AG04449 (cell line): ENCODE results near the gene APBA1.

Source experiments
- CTCF ChIA-PET: fragments of 350-600 bp; formaldehyde crosslinking; extraction: SDS; loops from one replicate; lab custom pipeline; 2021; ENCODE audit warnings: antibody characterized with exemption; lab: Yijun Ruan, JAX
- POLR2A ChIA-PET: fragments of 400-600, 350-600 bp; formaldehyde crosslinking; extraction: SDS; loops from one replicate; lab custom pipeline; 2020; ENCODE audit warnings: antibody characterized with exemption, inconsistent platforms; lab: Yijun Ruan, JAX
- DNase-seq: peaks from one replicate; pipeline ENCODE4 v3.0.0-alpha.2; 2010; ENCODE audit warnings: low read depth, low spot score
- H3K4me3 ChIP-seq: 2 replicates; pipeline ENCODE4 v1.5.1; 2011; ENCODE audit warnings: low read depth, mild to moderate bottlenecking, control low read depth, low read length
- TF ChIP-seq, protein P1 (sequence below): IDR thresholded peaks from one replicate; pipeline ENCODE4 v1.5.1; 2011; ENCODE audit warnings: mild to moderate bottlenecking, moderate library complexity, low read length, control low read depth, inconsistent platforms; ENCODE audit not compliant: insufficient read depth; ENCODE audit errors: missing control alignments

Gene APBA1

DNA sequence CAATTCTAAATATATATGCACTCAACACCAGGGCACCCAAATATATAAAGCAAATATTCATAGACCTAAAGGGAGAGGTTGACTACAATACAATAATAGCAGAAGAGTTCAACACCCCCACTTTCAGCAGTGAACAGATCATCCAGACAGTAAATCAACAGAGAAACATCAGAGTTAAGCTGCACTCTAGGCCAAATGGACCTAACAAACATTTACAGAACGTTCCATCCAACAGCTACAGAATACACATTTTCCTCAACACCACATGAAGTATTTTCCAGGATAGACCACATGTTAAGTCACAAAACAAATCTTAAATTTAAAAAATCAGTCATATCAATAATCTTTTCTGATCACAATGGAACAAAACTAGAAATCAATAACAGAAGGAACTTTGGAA is 18.9 kb downstream of the APBA1 start:
- POLR2A ChIA-PET, result no interaction called here
- DNase-seq, result no peak
- H3K4me3 ChIP-seq, result no peak overlapping the region
- TF ChIP-seq, protein P1, sequence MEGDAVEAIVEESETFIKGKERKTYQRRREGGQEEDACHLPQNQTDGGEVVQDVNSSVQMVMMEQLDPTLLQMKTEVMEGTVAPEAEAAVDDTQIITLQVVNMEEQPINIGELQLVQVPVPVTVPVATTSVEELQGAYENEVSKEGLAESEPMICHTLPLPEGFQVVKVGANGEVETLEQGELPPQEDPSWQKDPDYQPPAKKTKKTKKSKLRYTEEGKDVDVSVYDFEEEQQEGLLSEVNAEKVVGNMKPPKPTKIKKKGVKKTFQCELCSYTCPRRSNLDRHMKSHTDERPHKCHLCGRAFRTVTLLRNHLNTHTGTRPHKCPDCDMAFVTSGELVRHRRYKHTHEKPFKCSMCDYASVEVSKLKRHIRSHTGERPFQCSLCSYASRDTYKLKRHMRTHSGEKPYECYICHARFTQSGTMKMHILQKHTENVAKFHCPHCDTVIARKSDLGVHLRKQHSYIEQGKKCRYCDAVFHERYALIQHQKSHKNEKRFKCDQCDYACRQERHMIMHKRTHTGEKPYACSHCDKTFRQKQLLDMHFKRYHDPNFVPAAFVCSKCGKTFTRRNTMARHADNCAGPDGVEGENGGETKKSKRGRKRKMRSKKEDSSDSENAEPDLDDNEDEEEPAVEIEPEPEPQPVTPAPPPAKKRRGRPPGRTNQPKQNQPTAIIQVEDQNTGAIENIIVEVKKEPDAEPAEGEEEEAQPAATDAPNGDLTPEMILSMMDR, result no peak
- CTCF ChIA-PET, result interaction anchor here (1.6 to 4.3 kb wide), 2 partner anchors 9 to 20 kb away, joined by 3 to 16 read pairs; partner anchors contain the start of gene APBA1

DNA sequence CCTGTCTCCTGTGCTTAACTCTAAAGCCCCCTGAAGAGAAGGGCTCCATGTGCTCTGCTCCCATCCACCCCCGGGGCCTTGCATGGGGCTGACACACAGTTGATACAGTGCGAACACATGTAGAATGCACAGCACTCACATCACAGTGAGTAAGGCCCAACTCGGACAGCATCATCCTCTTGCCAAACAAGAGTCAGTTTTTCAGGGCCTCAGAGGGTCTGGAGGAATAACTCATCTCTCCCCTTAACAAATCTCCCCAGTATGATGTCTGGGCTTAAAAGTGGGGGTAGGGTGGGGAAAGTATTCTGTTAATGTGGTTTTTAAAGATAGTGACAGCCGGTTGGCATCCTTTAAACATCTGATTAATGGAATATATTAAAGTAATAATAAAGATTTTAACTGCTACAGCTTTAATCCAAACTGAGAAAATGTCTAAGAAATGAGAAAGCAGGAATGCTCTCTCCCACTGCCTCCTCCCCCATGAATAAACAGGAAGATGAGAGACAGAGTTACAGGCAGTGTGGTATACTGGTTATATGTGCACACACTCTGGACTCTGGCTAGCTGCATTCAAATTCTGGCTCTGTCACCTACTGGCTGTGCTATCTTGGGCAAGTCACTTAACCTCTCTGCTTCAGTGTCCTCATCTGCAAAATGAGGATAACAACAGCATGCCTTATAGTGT is 22.5 kb downstream of the APBA1 start:
- H3K4me3 ChIP-seq, result no peak overlapping the region
- CTCF ChIA-PET, result no interaction called here
- POLR2A ChIA-PET, result no interaction called here
- TF ChIP-seq, protein P1, result no peak
- DNase-seq, result peak; percentile 42

DNA sequence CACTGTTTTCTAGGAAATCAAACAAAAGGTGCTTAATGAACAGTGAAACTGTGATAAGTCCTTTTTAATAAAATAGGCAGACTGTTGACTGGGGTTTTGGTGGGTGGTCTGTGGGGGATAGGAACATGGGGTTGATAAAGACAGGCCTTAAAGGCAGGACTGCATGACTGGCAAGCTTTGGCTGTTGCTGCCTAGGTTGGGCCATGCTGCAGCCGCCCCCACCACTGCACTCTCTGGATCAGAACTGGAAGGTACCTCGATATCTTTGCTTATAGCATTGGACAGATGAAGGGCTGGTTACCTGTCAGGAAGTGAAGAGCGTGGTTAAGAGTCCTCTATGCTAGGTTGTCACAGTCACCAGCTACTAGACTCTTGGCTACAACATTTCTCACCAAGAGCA is 24.4 kb downstream of the APBA1 start:
- CTCF ChIA-PET, result interaction anchor here (1.5 to 2.3 kb wide), 2 partner anchors 25 to 226 kb away, joined by 6 to 8 read pairs; no protein-coding TSS in a partner anchor
- no peak for DNase-seq
- TF ChIP-seq, protein P1, result no peak
- H3K4me3 ChIP-seq, result no peak overlapping the region
- POLR2A ChIA-PET, result no interaction called here

DNA sequence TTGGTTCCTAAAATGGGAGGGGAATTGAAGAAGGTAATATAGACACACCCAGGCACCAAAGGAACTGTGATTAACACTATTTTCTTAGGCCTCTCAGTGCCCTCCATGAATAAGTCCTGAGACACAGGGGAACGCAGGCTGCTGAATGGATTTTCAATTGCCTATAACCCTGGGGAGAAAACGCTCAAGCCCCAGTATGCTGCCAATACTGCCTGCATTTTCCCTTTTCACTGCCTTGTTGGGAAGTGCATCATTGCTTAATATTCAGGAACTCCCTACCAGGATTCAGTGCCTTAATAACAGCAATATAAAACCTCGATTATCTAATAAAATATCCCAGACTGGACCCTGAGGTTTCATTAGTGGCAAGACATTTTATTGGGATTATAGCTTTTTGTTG is 25.4 kb downstream of the APBA1 start:
- no peak overlapping the region for H3K4me3 ChIP-seq
- ChIA-PET CTCF (interaction anchor here (1.5 to 2.3 kb wide), 2 partner anchors 26 to 225 kb away, joined by 6 to 8 read pairs; no protein-coding TSS in a partner anchor), POLR2A (no interaction called here)
- TF ChIP-seq, protein P1, result no peak
- DNase-seq, result no peak

DNA sequence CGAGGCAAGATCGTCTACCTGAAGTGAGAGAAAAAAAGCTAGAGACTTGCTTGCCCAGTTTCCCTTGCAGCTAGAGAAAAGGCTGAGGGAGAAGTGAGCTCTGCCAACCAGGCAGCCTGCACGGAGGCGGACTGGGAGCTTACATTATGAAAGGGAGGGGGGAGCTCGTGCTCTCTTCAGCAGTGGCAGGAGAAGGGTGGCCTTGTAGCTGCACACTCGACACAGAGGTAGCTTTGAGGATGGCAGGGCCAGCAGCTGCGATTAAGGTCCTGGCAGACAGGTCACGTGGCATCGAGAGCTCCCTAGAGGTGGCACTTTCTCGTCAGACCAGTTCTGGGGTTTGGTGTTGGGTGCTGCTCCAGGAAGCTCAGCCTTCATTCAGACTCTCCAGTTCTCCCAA is 26.7 kb downstream of the APBA1 start:
- POLR2A ChIA-PET, result no interaction called here
- CTCF ChIA-PET, result no interaction called here
- TF ChIP-seq, protein P1, result no peak
- DNase-seq, result no peak
- H3K4me3 ChIP-seq, result no peak overlapping the region

DNA sequence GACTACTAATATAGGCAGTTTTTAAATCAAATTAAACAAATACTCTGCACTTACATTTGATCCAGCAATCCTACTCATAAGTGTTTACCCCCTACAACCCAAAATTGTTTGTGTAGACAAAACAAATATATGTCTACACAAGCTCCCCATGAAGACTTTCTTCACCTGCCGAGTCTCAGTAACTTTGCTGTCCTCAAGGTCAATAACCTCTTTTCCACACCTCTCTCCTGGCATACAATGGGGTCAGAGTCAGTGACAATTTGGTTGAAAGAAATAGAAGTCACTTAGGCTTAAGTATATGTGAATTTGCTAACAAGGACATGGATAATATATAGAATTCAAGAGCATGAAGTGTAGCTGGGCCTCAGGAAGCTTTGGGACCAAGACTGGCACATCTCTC is 29.1 kb downstream of the APBA1 start:
- TF ChIP-seq, protein P1, result no peak

More for the DNA sequence above, 29.1 kb downstream of the APBA1 start:
- no peak for DNase-seq
- no peak overlapping the region for H3K4me3 ChIP-seq
- CTCF ChIA-PET, result interaction anchor here (1.5 kb wide), 1 partner anchor 29 kb away, joined by 5 read pairs; the partner anchor contains the start of gene APBA1
- POLR2A ChIA-PET, result no interaction called here
